ENCODE measurements around the gene IL17C. TPM values are rescaled to one million over a fixed set of nuclear protein-coding genes. Genes with fewer than 3 reads are reported as not detected.

IL17C gene
- total and polyA plus RNA-seq, 9 of the 15 experiments (the other 6 are each of a cell fraction or from before 2014, with no cell fraction given): not detected

GRCh38 chr16:88614818-88615580, 23.4 kb upstream of the IL17C start:
- no peak overlapping the region for H3K4me2 ChIP-seq (ENCODE audit: insufficient read depth, low read length)
- DNase-seq (ENCODE audit: extremely low read depth in 1 of 4, low spot score in 3 of 4) (no peak), FAIRE-seq (no peak), ATAC-seq (no peak)
- H3K9me3 ChIP-seq (replicated peaks; ENCODE audit: control insufficient read depth, insufficient read depth, low read depth, low read length): no peaks in the 10 kb centered on the region
- H2AFZ ChIP-seq (ENCODE audit: low read depth, low read length): no peak overlapping the region
- H4K20me1 ChIP-seq (replicated peaks; ENCODE audit: control insufficient read depth, insufficient read depth, low read length): peaks cover 26% of the 10 kb centered on the region; the same call in 1 of the 2 replicates
- H3K4me3 ChIP-seq: no peak overlapping the region
- WGBS (ENCODE audit: insufficient coverage, low coverage, missing lambda C conversion rate): 91% methylated on average over 18 of the region's 19 CpGs
- H3K4me1 ChIP-seq (replicated peaks in 1 of 2; ENCODE audit: control insufficient read depth in 2 of 2, insufficient read depth in 2 of 2, low read length in 2 of 2): peaks cover 24 to 45% of the 10 kb centered on the region in 2 experiments; a peak in 4 of 5 replicates
- H3K27me3 ChIP-seq (ENCODE audit: control insufficient read depth in 2 of 2, insufficient read depth in 2 of 2, low read length in 2 of 2): no peaks in the 10 kb centered on the region
- intact Hi-C loops (cut with micrococcal nuclease) (no loop called here), in situ Hi-C loops (cut with MboI) (no loop called here)
- no peak overlapping the region for H3K27ac ChIP-seq (ENCODE audit: extremely low read depth, low read depth, low read length)
- BruUV-seq (replicated peaks): no TSS peak
- H3K9ac ChIP-seq (ENCODE audit: insufficient read depth in 1 of 2, low read depth in 2 of 2, low read length in 2 of 2): peak overlapping the region in 1 of 2 experiments; percentile 18; a peak in 1 of 4 replicates
- H3K79me2 ChIP-seq (ENCODE audit: control insufficient read depth, insufficient read depth, low read length): peaks cover 53% of the 10 kb centered on the region
- H3K36me3 ChIP-seq (ENCODE audit: control insufficient read depth, insufficient read depth, low read length): peaks cover 89% of the 10 kb centered on the region; the same call in 2 of the 3 replicates
- peaks cover 15% of the 10 kb centered on the region for H3K9me1 ChIP-seq (ENCODE audit: control insufficient read depth, insufficient read depth, low read length)
- CTCF ChIA-PET (ENCODE audit: low intra/inter-chr PET ratio): no interaction called here
- POLR2A ChIA-PET: no interaction called here
- TF ChIP-seq ZNF277 (CRISPR knock-in tag; IDR thresholded peaks at IDR 0.05; ENCODE audit: borderline replicate concordance) (no peak), CTBP1 (IDR thresholded peaks at IDR 0.05; ENCODE audit: borderline replicate concordance) (no peak), MEF2D (tag; conservative IDR thresholded peaks at IDR 0.05; ENCODE audit: low read depth) (no peak), MXD1 (CRISPR knock-in tag; IDR thresholded peaks at IDR 0.05; ENCODE audit: borderline replicate concordance, poor library complexity, severe bottlenecking) (no peak), HOXB6 (CRISPR knock-in tag; IDR thresholded peaks at IDR 0.05; ENCODE audit: borderline replicate concordance) (no peak), PBX2 (CRISPR knock-in tag; IDR thresholded peaks at IDR 0.05; ENCODE audit: low read depth) (no peak), PBX2 (tag; conservative IDR thresholded peaks at IDR 0.05; ENCODE audit: low read depth) (no peak), RFX7 (CRISPR knock-in tag; IDR thresholded peaks at IDR 0.05) (no peak), FOXP4 (CRISPR knock-in tag; IDR thresholded peaks at IDR 0.05; ENCODE audit: borderline replicate concordance) (no peak), HDAC8 (tag; IDR thresholded peaks at IDR 0.05) (no peak), ZBTB5 (IDR thresholded peaks at IDR 0.05) (no peak)

Measured in K562 (cell line).